OCI-LY7 (cell line): ENCODE data around the gene RALBP1.

ENCODE experiments used
- CTCF ChIP-seq: fragments of 200-600 bp; sonication (generic); conservative IDR thresholded peaks from 2 replicates; pipeline ENCODE4 v1.5.1; 2014; ENCODE audit warnings: mild to moderate bottlenecking, antibody characterized with exemption, low read length, moderate library complexity, mixed read lengths
- EZH2phosphoT487 ChIP-seq: fragments of 200-600 bp; sonication (generic); IDR thresholded peaks from 2 replicates; pipeline ENCODE4 v1.6.1; 2018; ENCODE audit warnings: low read depth, borderline replicate concordance, mild to moderate bottlenecking, mixed run types, antibody characterized with exemption, low read length, moderate library complexity, mixed read lengths

- TF ChIP-seq CTCF (no peak), EZH2phosphoT487 (no peak)
Observed at GRCh38 chr18:9428862-9429661, 46.3 kb upstream of the RALBP1 start.
